ENCODE results near the gene CFAP54. TPM values are rescaled to one million over a fixed set of nuclear protein-coding genes. Genes with fewer than 3 reads are reported as not detected.
"Not testable (repeated sequence)": the region's sequence is repeated elsewhere in the genome, so short reads cannot be mapped to it uniquely, and the experiment has no call there.

The CFAP54 gene
- total RNA-seq, 1 donor from 2014 or later = 1.7 TPM

GRCh38 chr12:96456265-96456974 is 33.0 kb upstream of the CFAP54 start:
- intact Hi-C loops (cut with DNase I) = no loop called here
- Histone ChIP-seq H3K9me3 (no peaks in the 10 kb centered on the region), H3K27ac (no peak overlapping the region), H3K36me3 (no peaks in the 10 kb centered on the region), H3K4me1 (no peaks in the 10 kb centered on the region), H3K27me3 (no peaks in the 10 kb centered on the region), H3K4me3 (no peak overlapping the region)
- DNase-seq (ENCODE audit: extremely low spot score in 2 of 2) = no peak
- TF ChIP-seq POLR2AphosphoS5 (IDR thresholded peaks at IDR 0.05; ENCODE audit: insufficient read depth in 1 of 2, low read depth in 1 of 2) (no peak), POLR2A (IDR thresholded peaks at IDR 0.05) (no peak)
- TF ChIP-seq, protein P1, sequence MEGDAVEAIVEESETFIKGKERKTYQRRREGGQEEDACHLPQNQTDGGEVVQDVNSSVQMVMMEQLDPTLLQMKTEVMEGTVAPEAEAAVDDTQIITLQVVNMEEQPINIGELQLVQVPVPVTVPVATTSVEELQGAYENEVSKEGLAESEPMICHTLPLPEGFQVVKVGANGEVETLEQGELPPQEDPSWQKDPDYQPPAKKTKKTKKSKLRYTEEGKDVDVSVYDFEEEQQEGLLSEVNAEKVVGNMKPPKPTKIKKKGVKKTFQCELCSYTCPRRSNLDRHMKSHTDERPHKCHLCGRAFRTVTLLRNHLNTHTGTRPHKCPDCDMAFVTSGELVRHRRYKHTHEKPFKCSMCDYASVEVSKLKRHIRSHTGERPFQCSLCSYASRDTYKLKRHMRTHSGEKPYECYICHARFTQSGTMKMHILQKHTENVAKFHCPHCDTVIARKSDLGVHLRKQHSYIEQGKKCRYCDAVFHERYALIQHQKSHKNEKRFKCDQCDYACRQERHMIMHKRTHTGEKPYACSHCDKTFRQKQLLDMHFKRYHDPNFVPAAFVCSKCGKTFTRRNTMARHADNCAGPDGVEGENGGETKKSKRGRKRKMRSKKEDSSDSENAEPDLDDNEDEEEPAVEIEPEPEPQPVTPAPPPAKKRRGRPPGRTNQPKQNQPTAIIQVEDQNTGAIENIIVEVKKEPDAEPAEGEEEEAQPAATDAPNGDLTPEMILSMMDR (IDR thresholded peaks at IDR 0.05) = no peak

GRCh38 chr12:96457191-96457930 is 32.0 kb upstream of the CFAP54 start:
- H3K27me3 ChIP-seq = no peaks in the 10 kb centered on the region
- no peak for DNase-seq (ENCODE audit: extremely low spot score in 2 of 2)
- intact Hi-C loops (cut with DNase I) = no loop called here
- H3K36me3 ChIP-seq = no peaks in the 10 kb centered on the region
- no peaks in the 10 kb centered on the region for H3K9me3 ChIP-seq
- H3K27ac ChIP-seq = no peak overlapping the region
- H3K4me1 ChIP-seq = no peaks in the 10 kb centered on the region
- TF ChIP-seq POLR2A (IDR thresholded peaks at IDR 0.05) = no peak
- H3K4me3 ChIP-seq = no peak overlapping the region

- H3K36me3 ChIP-seq; DNase-seq (ENCODE audit: extremely low spot score in 2 of 2); H3K27me3 ChIP-seq; H3K4me3 ChIP-seq; H3K4me1 ChIP-seq; H3K9me3 ChIP-seq; H3K27ac ChIP-seq; intact Hi-C loops (cut with DNase I): not testable (repeated sequence)
Observed at GRCh38 chr12:96459281-96459680, 30.1 kb upstream of the CFAP54 start.

- H3K4me3 ChIP-seq = no peak overlapping the region
- no peak overlapping the region for H3K27ac ChIP-seq
- TF ChIP-seq POLR2A (IDR thresholded peaks at IDR 0.05) (no peak), POLR2AphosphoS5 (IDR thresholded peaks at IDR 0.05; ENCODE audit: insufficient read depth in 1 of 2, low read depth in 1 of 2) (no peak)
- TF ChIP-seq, protein P1 (IDR thresholded peaks at IDR 0.05) = no peak
- no peaks in the 10 kb centered on the region for H3K4me1 ChIP-seq
- intact Hi-C loops (cut with DNase I) = no loop called here
- H3K9me3 ChIP-seq = no peaks in the 10 kb centered on the region
- DNase-seq (ENCODE audit: extremely low spot score in 2 of 2) = no peak
- H3K27me3 ChIP-seq = no peaks in the 10 kb centered on the region
- no peaks in the 10 kb centered on the region for H3K36me3 ChIP-seq
Observed at GRCh38 chr12:96462571-96463280, 26.7 kb upstream of the CFAP54 start.

GRCh38 chr12:96465896-96466295 is 23.5 kb upstream of the CFAP54 start:
- DNase-seq (ENCODE audit: extremely low spot score in 2 of 2) = no peak
- H3K9me3 ChIP-seq = no peaks in the 10 kb centered on the region
- TF ChIP-seq POLR2A (IDR thresholded peaks at IDR 0.05) (no peak), POLR2AphosphoS5 (IDR thresholded peaks at IDR 0.05; ENCODE audit: insufficient read depth in 1 of 2, low read depth in 1 of 2) (no peak)
- TF ChIP-seq, protein P1 (IDR thresholded peaks at IDR 0.05) = no peak
- H3K27me3 ChIP-seq = no peaks in the 10 kb centered on the region
- no peaks in the 10 kb centered on the region for H3K36me3 ChIP-seq
- no peak overlapping the region for H3K27ac ChIP-seq
- no peaks in the 10 kb centered on the region for H3K4me1 ChIP-seq
- no peak overlapping the region for H3K4me3 ChIP-seq
- intact Hi-C loops (cut with DNase I) = no loop called here
